NCI-H1092 (cell line): ENCODE measurements around the gene PLCXD3.

Source experiments
- DNase-seq: peaks from one replicate; lab custom pipeline; 2025; lab: John Stamatoyannopoulos, UW

PLCXD3 gene

DNA sequence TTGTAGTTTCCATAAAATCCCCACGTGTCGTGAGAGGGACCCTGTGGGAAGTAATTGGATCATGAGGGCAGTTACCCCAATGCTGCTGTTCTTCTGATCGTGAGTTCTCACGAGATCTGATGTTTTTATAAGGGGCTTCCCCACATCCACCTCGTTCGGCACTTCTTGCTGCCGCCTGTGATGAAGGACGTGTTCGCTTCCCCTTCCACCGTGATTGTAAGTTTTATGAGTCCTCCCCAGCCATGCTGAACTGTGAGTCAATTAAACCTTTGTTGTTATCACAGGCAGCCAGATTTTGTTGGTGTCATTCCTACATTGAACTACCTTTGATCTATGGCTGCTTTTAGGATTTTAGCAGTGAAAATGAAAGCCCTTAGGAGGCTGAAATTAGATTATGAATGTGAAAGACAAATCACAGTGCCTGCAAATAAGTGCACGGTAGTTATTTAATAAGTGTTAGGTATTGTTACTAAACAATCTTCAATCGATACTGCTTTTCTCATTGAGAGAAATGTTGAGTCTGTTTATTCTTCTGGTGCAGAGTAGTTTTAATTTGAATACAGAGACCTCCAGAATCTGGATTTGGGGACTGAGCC, 229.1 kb downstream of the PLCXD3 start:
- no peak for DNase-seq

DNA sequence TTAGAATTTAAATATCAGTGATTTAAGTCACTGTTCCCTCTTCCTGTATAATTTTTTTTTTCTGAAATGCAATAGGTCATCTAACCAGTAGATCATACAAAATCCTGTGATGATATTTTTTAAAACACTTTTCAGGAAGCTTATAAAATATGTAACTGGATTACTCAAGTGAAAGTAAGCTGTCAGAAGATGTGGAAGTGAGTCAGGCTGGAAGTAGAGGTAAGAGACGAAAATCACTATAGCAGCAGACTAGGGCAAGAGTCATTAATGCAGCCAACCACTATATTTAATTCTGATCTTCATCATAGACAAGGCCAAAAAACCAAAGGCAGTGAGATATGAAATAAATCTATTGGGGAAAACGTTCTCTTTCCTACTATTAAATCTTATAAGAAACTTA, 231.4 kb downstream of the PLCXD3 start:
- no peak for DNase-seq

- no peak for DNase-seq
Measured at GRCh38 chr5:41277476-41278245, 232.7 kb downstream of the PLCXD3 start.

DNA sequence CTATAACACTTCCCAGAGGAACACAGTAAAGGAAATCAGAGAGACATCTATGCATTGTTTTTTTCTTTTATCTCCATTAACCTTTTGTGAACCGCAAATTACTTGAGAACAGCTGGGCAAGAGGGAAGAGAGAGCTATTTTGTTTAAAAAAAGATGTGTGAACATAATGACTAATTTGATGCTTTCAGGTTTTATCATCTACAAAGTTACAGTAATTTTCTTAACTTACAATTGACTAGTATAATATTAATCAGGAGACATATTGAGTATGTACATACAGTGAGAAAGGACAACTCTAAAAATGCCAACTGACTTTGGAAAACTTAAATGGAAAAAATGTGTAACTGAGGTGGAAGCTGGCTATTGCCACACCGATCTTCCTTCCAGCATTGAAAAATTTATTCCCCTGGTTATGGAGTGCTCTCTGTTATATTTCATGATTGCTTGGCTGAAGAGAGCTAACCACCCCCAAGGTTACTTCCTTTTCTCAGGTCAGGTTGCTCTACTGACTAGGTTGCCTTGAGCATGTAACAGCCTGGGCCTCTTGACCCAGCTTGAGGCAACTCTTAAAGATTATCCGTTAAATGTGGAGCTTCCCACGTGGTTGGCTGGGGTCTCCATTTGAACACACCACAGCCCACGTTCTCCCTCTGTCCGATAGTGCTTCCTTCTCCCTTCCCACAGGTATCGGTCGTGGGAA, 234.4 kb downstream of the PLCXD3 start:
- no peak for DNase-seq

- no peak for DNase-seq
Measured at GRCh38 chr5:41270423-41271251, 239.8 kb downstream of the PLCXD3 start.

DNA sequence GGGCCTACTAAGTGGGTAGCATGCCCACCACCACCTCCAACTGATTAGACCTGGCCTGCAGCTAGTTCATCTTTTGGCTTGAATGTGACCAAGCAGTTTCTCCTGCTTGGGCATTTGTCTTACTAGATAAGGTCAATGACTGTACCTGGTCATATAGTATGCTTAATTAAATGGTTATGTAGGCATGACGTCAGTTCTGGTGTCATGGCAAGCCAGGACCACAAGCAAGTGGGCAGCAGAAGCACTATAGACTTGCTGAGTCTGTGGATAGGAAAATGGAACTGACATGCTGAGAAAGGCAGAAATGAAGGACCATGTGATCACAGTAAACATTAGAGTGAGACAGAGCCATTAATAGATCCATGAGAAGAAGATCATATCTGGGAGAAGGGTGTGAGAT, 241.5 kb downstream of the PLCXD3 start:
- DNase-seq: no peak

DNA sequence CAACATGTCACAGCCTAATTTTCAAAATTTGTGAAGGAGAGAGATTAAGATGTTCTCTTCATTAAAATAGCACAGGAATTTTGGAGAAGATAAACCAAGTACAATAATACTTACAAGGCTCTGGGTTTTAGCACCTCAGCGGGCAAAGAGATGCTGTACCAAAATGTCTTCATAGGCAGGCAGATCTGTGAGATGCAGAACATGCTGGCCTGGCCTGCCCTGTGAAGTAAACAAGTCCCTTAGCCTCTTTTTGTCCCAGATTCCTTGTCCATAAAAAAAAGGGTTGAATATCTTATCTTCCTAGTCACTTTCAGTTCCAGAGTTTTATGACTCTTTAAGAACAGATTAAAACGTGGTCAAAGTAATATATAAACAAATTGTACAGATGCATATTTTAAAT, 244.0 kb downstream of the PLCXD3 start:
- DNase-seq: no peak

GRCh38 chr5:41264019-41264418, 246.4 kb downstream of the PLCXD3 start:
- no peak for DNase-seq

DNA sequence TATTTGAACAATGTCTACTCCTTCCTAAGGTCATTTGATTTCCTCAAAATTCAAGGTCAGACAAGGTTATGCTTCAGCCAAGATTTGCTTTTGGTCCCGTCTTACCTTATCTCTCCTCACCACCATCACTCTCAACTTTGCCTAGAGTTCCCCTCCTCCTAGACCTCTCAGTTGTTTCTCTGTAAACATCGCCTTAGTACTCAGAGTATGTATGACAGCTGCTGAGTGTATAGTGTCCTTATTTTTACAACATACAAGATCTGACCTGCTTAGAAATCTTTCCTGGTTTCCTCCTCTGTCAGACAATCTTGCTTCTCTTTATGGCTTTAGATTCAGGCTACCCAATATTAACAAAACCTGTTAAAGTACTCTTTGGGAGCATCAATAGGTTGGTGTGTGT, 247.1 kb downstream of the PLCXD3 start:
- DNase-seq: no peak
